ENCODE measurements around the gene HPN. TPM values are rescaled to one million over a fixed set of nuclear protein-coding genes. Genes with fewer than 3 reads are reported as not detected.
"Not testable (repeated sequence)": the region's sequence is repeated elsewhere in the genome, so short reads cannot be mapped to it uniquely, and the experiment has no call there.

HPN gene
- total and polyA plus RNA-seq, 2 experiments from 2014 or later, result 21.3 to 36.2 TPM

GRCh38 chr19:35095667-35096368, 54.3 kb downstream of the HPN start:
- Histone ChIP-seq H3K27ac (no peak overlapping the region), H3K4me1 (ENCODE audit: low read depth) (no peaks in the 10 kb centered on the region), H3K4me3 (no peak overlapping the region), H3K9me3 (ENCODE audit: low read depth) (no peaks in the 10 kb centered on the region), H3K27me3 (no peaks in the 10 kb centered on the region), H3K36me3 (no peaks in the 10 kb centered on the region)
- DNase-seq (ENCODE audit: low read depth in 1 of 2, low spot score in 1 of 2), result no peak
- no peak for TF ChIP-seq CTCF (IDR thresholded peaks at IDR 0.05; ENCODE audit: low read depth, low read length)

GRCh38 chr19:35098413-35099049, 57.0 kb downstream of the HPN start:
- no peak for TF ChIP-seq CTCF (IDR thresholded peaks at IDR 0.05; ENCODE audit: low read depth, low read length)
- Histone ChIP-seq H3K27ac (no peak overlapping the region), H3K36me3 (no peaks in the 10 kb centered on the region), H3K4me1 (ENCODE audit: low read depth) (no peaks in the 10 kb centered on the region), H3K27me3 (no peaks in the 10 kb centered on the region), H3K4me3 (no peak overlapping the region), H3K9me3 (ENCODE audit: low read depth) (no peaks in the 10 kb centered on the region)
- DNase-seq (ENCODE audit: low read depth in 1 of 2, low spot score in 1 of 2), result no peak

- TF ChIP-seq CTCF (IDR thresholded peaks at IDR 0.05; ENCODE audit: low read depth, low read length), result no peak
Measured at GRCh38 chr19:35099155-35099896, 57.8 kb downstream of the HPN start.

GRCh38 chr19:35099897-35100275, 58.4 kb downstream of the HPN start:
- no peak overlapping the region for H3K27ac ChIP-seq
- H3K4me1 ChIP-seq (ENCODE audit: low read depth), result no peaks in the 10 kb centered on the region
- no peak overlapping the region for H3K4me3 ChIP-seq
- DNase-seq (ENCODE audit: low read depth in 1 of 2, low spot score in 1 of 2), result no peak
- H3K9me3 ChIP-seq (ENCODE audit: low read depth), result no peaks in the 10 kb centered on the region
- TF ChIP-seq CTCF (IDR thresholded peaks at IDR 0.05; ENCODE audit: low read depth, low read length), result no peak
- H3K27me3 ChIP-seq, result no peaks in the 10 kb centered on the region
- H3K36me3 ChIP-seq, result no peaks in the 10 kb centered on the region

More at GRCh38 chr19:35099155-35099896, 57.8 kb downstream of the HPN start:
- Histone ChIP-seq H3K9me3 (ENCODE audit: low read depth) (no peaks in the 10 kb centered on the region), H3K27ac (no peak overlapping the region), H3K27me3 (no peaks in the 10 kb centered on the region), H3K36me3 (no peaks in the 10 kb centered on the region), H3K4me1 (ENCODE audit: low read depth) (no peaks in the 10 kb centered on the region), H3K4me3 (no peak overlapping the region)
- no peak for DNase-seq (ENCODE audit: low read depth in 1 of 2, low spot score in 1 of 2)

GRCh38 chr19:35100588-35101533, 59.3 kb downstream of the HPN start:
- no peaks in the 10 kb centered on the region for H3K36me3 ChIP-seq
- H3K4me1 ChIP-seq (ENCODE audit: low read depth), result no peaks in the 10 kb centered on the region
- no peaks in the 10 kb centered on the region for H3K9me3 ChIP-seq (ENCODE audit: low read depth)
- H3K4me3 ChIP-seq, result no peak overlapping the region
- no peak overlapping the region for H3K27ac ChIP-seq
- TF ChIP-seq CTCF (IDR thresholded peaks at IDR 0.05; ENCODE audit: low read depth, low read length), result no peak
- no peaks in the 10 kb centered on the region for H3K27me3 ChIP-seq
- no peak for DNase-seq (ENCODE audit: low read depth in 1 of 2, low spot score in 1 of 2)

GRCh38 chr19:35101949-35102348, 60.4 kb downstream of the HPN start:
- not testable (repeated sequence) for H3K27me3 ChIP-seq; H3K9me3 ChIP-seq (ENCODE audit: low read depth); H3K36me3 ChIP-seq; H3K27ac ChIP-seq; H3K4me1 ChIP-seq (ENCODE audit: low read depth); H3K4me3 ChIP-seq; DNase-seq (ENCODE audit: low read depth in 1 of 2, low spot score in 1 of 2)

GRCh38 chr19:35103614-35104013, 62.1 kb downstream of the HPN start:
- not testable (repeated sequence) for H3K36me3 ChIP-seq; H3K27ac ChIP-seq; DNase-seq (ENCODE audit: low read depth in 1 of 2, low spot score in 1 of 2); H3K27me3 ChIP-seq; H3K4me3 ChIP-seq; H3K4me1 ChIP-seq (ENCODE audit: low read depth); H3K9me3 ChIP-seq (ENCODE audit: low read depth)

Measured in cardiac muscle cell (in vitro differentiated cells and primary cell).